Mononuclear cell (primary cell): ENCODE data around the gene SELENOV. TPM values are rescaled to one million over a fixed set of nuclear protein-coding genes. Genes with fewer than 3 reads are reported as not detected.

Experiments used
- H3K27me3 ChIP-seq: 2 replicates; pipeline ENCODE4 v1.6.0; 2011; ENCODE audit warnings: low read length, control low read depth; ENCODE audit not compliant: insufficient read depth
- H3K4me1 ChIP-seq: 2 replicates; pipeline ENCODE4 v1.5.1; 2011; ENCODE audit warnings: mild to moderate bottlenecking, low read length, control low read depth; ENCODE audit not compliant: insufficient read depth
- H3K4me3 ChIP-seq: 2 replicates; pipeline ENCODE4 v1.5.1; 2011; ENCODE audit warnings: mild to moderate bottlenecking, low read length, moderate library complexity
- H3K9me3 ChIP-seq: 2 replicates; pipeline ENCODE4 v1.5.1; 2011; ENCODE audit warnings: low read depth, mild to moderate bottlenecking, control low read depth, low read length
- total RNA-seq: library from RNA; depleted of rRNA; stranded (reverse); fragments of >200 nt; gene quantifications from one replicate; pipeline ENCODE4 v1.2.3, GENCODE V29; 2012

The SELENOV gene
- total RNA-seq, 1 donor, result not detected

DNA sequence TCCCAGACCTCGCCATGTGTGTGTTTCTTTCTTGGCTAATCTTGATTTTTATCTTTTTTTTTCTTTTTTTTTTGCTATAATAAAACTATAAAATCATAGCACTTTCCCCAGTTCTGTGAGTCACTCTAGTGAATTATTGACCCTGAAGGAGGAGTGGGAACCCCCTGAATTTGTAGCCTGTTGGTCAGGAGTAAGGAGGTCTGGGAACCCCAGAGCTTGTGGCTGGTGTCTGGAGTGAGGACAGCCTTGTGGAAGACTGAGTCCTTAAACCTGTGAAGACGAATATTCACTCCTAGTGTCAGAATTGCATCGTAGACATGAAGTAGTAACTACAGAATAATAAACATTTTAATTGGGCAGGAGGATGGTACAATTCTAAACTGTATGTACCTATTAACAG is 10.3 kb downstream of the SELENOV start:
- no peak overlapping the region for H3K4me3 ChIP-seq
- H3K4me1 ChIP-seq, result no peaks in the 10 kb centered on the region

DNA sequence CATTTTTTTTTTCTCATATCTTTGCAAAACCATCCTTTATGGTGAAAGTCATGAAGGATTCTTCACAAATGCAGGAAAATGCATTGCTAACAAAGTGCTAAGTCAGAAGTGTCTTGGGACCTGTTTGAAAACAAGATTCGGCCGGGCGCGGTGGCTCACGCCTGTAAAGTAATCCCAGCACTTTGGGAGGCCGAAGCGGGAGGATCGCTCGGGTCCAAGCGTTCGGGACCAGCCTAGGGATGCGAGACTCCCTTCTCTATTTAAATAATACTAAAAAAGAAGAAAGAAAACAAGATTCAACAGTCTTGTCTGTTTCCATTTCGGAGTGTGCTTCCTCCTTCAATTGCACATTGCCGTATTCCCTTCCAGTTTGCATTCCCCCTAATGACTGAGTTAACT is 16.9 kb downstream of the SELENOV start:
- Histone ChIP-seq H3K9me3 (no peaks in the 10 kb centered on the region), H3K27me3 (no peaks in the 10 kb centered on the region), H3K4me1 (peaks cover 19% of the 10 kb centered on the region), H3K4me3 (peak overlapping the region; percentile 78)

More for the DNA sequence above, 10.3 kb downstream of the SELENOV start:
- H3K9me3 ChIP-seq, result no peaks in the 10 kb centered on the region
- H3K27me3 ChIP-seq, result no peaks in the 10 kb centered on the region

DNA sequence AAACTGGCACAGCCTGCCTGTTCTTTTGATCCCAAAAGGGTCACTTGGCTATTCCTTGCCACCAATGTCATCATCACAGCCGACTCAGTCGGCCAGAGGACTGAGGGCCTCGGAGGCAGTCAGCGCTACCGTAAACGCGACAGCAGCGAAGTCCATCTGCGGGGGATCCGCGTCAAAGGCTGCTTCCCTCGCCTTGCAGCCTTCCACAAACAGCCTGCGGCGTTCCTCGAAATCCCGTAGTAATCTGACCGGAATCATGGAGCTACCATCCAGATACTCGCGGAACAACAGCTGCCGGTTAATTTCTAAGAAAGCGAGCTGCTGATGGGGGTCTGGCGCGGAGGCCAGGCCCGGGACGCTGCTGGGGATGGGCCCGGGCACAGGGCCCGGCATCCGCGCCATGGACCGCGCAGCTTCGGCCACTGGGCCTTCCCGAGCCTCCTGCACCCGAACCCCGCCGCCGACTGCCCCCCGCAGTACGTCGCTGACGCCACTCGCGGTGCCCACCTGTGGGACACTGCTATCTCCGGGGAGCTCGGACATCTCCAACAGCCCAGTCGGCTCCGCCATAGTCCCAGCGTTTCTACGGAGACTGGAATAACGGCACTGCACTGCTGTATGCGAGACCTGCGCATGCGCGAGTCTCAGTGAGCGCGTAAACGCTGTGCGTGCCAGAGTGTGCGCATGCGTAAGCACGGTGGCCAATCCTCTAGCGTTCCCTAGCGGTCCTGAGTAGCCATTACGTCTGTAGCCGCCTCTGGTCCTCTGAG is 17.5 kb downstream of the SELENOV start, which contains the start of gene EID2B:
EID2B (minus strand) TSS at position 620 of the 770 bp plus-strand sequence; CDS start at position 570, 50 bp downstream.
- peaks cover 19% of the 10 kb centered on the region for H3K4me1 ChIP-seq
- no peaks in the 10 kb centered on the region for H3K27me3 ChIP-seq
- H3K9me3 ChIP-seq, result no peaks in the 10 kb centered on the region
- peak within 1 kb of the TSS; percentile 78 for H3K4me3 ChIP-seq

DNA sequence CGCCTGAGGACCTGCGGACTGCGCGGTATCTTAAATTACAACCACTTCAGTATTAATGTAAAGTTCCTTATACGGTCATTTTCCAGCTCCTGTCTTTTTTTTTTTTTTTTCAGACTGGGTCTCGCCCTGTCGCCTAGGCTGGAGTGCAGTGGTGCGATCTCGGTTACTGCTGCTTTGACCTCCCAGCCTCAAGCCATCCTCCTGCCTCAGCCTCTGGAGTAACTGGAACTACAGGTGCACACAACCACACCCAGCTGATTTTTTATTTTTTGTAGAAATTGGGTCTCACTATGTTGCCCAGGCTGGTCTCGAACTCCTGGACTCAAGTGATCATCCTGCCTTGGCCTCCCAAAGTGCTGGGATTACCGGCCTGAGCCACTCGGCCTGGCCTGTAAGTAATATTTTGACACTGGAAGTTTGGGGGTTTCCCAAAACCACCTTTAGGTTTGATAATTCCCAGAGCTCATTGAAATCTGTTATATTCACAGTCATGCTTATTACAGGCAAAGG is 18.1 kb downstream of the SELENOV start:
- no peaks in the 10 kb centered on the region for H3K9me3 ChIP-seq
- H3K27me3 ChIP-seq, result no peaks in the 10 kb centered on the region
- H3K4me3 ChIP-seq, result peak overlapping the region; percentile 78
- H3K4me1 ChIP-seq, result peaks cover 19% of the 10 kb centered on the region

DNA sequence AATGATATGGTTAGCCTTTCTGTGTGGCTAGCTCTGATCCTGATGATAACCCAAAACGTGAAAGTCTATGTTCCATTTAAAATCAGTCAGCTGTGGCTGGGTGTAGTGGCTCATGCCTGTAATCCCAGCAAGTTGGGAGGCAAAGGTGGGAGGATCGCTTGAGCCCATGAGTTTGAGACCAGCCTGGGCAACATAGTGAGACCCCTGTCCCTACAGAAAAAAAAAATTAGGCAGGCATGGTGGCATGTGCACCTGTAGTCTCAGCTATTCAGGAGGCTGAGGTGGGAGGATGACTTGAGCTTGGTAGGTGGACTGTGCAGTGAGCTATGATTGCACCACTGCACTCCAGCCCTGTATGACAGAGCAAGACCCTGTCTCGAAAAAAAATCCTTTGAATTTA is 18.9 kb downstream of the SELENOV start:
- Histone ChIP-seq H3K27me3 (no peaks in the 10 kb centered on the region), H3K9me3 (no peaks in the 10 kb centered on the region), H3K4me1 (peaks cover 19% of the 10 kb centered on the region), H3K4me3 (no peak overlapping the region)

DNA sequence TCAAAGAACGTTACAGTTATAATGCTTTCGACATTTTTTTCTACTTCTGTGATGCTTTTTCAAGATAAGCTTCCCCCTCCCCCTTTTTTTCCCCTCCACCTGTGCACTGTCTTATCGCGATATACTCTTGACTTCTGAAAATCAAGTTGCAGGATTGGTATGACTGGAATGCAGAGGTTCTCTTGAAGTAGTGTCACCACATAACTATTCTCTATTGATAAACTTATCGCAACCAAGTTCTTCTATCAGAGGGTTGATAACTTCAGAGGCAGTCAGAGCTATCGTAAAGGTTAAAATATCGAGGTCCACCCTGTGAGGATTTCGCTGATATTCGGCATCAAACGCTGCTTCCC is 24.2 kb downstream of the SELENOV start:
- no peaks in the 10 kb centered on the region for H3K9me3 ChIP-seq
- no peaks in the 10 kb centered on the region for H3K27me3 ChIP-seq
- peak overlapping the region; percentile 87 for H3K4me3 ChIP-seq
- H3K4me1 ChIP-seq, result peaks cover 7% of the 10 kb centered on the region

DNA sequence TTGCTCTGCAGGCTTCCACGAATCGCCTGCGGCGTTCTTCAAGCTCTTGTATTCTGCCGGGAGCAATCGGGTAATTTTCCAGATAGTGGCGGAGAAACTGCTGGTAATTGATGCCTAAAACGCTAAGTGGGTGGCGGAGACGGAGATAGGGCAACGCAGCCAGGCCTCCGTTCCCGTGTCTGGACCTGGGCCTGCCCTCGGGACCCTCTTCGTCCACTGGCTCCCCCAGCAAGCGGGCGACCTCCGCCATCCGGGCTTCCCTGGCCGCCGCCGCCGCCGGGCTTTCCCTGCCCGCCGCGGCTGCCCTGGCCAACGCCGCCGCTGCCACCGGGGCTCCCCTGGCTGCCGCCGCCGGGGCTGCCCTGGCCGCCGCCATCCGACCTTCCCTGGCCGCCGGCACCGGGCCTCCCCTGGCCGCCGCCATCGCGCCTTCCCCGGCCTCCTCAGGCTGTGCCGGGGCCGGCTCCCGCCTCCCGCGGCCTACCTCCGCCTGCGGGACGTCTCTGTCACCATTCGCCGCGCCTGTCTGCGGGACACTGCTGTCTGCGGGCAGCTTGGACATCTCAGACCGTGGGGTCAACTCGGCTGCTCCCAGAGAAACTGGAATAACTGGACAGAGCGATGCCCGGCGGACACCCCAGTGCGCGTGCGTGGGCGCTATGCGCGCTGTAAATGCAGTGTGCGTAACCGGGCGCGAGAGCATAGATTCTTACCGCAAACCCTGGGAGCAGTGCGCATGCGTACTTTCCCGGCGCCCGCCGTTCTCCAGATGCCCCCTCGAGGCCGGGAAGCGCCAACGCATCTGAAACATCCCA is 24.8 kb downstream of the SELENOV start, which contains the start of gene EID2:
EID2 (minus strand) TSS at position 644 of the 815 bp plus-strand sequence; CDS start at position 562, 82 bp downstream.
- Histone ChIP-seq H3K9me3 (no peaks in the 10 kb centered on the region), H3K4me3 (peak within 1 kb of the TSS; percentile 87), H3K27me3 (no peaks in the 10 kb centered on the region), H3K4me1 (peaks cover 10% of the 10 kb centered on the region)

DNA sequence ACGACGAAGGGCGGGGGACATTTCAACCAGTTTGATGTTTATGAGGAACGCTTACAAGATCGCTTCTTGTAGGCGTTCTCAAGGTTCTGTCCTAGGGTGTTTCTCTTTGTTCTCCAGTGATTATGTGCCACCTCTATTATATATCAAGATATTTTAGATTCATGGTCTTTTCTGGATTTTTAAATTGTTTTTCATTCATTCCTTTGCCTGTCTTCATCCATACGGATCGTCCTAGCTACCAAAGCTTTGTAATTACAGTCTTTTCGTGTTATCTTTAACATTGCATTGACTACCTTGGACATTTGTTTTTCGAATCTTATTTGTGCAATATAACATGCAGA is 25.4 kb downstream of the SELENOV start:
- Histone ChIP-seq H3K4me3 (peak overlapping the region; percentile 87), H3K9me3 (no peaks in the 10 kb centered on the region), H3K4me1 (peaks cover 12% of the 10 kb centered on the region), H3K27me3 (no peaks in the 10 kb centered on the region)

DNA sequence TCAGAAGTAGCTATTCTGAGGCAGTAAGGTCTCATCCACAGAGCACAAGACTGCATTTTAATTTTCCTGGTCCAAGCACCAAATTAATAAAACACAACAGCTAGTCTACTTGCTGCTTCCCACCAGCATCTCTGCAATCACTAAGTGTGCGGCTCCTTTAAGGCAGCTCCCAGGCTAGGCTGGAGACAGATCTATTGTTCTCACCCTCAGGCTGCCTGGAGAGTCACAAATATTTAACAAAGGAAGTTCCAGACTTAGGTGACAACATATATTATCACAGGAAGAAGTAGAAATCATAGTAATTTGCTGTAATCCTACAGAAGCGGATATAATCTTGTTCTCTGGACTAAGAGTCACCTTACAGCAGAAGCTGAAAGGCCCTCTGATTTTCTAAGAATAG is 27.3 kb downstream of the SELENOV start:
- Histone ChIP-seq H3K9me3 (no peaks in the 10 kb centered on the region), H3K4me1 (peaks cover 12% of the 10 kb centered on the region)

DNA sequence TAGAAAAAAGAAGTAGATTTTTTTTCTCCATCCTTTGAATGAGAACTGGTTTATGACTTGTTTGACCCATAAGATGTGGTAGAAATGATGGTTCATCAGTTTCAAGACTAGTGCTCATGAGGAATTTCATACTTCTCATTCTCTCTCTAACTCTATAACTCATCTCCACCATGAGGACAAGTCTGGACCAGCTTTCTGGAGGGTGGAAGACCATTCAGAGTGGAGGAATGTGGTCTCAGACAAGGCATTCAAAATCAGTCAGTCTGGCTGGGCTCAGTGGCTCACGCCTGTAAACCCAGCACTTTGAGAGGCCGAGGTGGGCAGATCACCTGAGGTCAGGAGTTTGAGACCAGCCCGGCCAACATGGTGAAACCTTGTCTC is 28.5 kb downstream of the SELENOV start:
- H3K27me3 ChIP-seq, result no peaks in the 10 kb centered on the region
- H3K4me1 ChIP-seq, result peaks cover 12% of the 10 kb centered on the region
- no peak overlapping the region for H3K4me3 ChIP-seq
- no peaks in the 10 kb centered on the region for H3K9me3 ChIP-seq

More for the DNA sequence above, 27.3 kb downstream of the SELENOV start:
- Histone ChIP-seq H3K27me3 (no peaks in the 10 kb centered on the region), H3K4me3 (no peak overlapping the region)

DNA sequence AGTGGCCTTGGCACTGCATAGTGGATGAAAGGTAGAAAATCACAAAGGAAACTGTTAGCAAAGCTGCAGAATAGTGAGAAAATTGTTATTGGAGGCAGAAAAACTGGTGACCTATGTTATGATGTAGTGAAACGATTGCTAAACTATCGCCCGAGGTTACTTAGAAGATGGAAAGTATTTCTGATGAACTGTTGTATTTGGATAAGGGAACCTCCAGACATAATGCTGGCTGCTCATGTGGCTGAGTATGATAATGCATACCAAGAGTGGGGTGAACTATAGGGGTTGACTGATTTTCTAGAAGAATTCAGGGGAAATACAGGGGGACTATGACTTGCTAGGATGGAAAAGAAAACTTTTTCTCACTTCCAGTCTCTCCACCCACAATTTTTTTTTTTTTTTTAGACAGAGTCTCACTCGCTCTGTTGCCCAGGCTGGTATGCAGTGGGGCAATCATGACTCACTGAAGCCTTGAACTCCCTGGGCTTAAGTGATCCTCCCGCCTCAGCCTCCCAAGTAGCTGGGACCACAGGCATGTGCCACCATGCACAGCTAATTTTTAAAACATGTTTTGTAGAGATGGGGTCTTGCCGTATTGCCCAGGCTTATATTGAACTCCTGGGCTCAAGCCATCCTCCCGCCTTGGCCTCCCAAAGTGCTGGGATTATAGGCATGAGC is 29.4 kb downstream of the SELENOV start:
- Histone ChIP-seq H3K4me3 (no peak overlapping the region), H3K9me3 (no peaks in the 10 kb centered on the region), H3K4me1 (peaks cover 6% of the 10 kb centered on the region), H3K27me3 (no peaks in the 10 kb centered on the region)

DNA sequence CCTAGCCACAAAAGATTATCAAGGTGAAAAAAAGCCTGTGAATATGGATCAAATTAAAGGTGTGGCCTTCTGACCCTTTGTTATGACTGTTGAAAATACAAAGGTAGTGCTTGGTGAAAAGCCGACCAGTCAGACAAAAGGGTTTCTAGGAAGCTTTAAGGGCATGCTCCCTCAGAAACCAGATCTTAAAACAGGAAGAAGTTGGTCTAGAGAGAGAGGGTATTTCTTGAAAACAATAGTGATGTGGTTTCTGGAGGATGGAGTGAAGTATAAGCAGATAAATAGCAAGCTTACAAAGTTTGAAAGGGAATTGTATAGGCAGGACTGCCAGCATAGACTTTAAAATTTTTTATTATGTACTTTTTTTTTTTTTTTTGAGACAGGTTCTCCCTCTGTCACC is 30.0 kb downstream of the SELENOV start:
- Histone ChIP-seq H3K9me3 (no peaks in the 10 kb centered on the region), H3K4me3 (no peak overlapping the region), H3K4me1 (peaks cover 4% of the 10 kb centered on the region)

DNA sequence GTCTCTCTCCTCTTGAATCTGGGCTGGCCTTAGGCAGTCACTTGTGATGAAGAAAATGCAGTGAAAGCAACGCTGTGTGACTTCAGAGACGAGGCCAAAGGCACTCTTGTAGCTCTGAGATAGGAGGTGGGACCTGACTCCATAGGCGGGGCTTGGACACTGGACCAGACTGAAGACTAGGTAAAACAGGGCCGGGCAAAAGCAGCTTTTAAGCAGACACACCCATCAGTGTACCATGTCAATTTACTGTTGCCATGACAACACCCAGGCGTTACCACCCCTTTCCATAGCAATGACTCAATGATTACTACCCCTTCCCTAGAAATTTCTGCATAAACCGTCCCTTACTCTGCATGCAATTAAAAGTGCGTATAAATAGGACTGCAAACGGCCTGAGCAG is 31.7 kb downstream of the SELENOV start:
- no peaks in the 10 kb centered on the region for H3K9me3 ChIP-seq
- no peak overlapping the region for H3K4me3 ChIP-seq
- no peaks in the 10 kb centered on the region for H3K27me3 ChIP-seq
- peaks cover 6% of the 10 kb centered on the region for H3K4me1 ChIP-seq

More for the DNA sequence above, 30.0 kb downstream of the SELENOV start:
- H3K27me3 ChIP-seq, result no peaks in the 10 kb centered on the region

DNA sequence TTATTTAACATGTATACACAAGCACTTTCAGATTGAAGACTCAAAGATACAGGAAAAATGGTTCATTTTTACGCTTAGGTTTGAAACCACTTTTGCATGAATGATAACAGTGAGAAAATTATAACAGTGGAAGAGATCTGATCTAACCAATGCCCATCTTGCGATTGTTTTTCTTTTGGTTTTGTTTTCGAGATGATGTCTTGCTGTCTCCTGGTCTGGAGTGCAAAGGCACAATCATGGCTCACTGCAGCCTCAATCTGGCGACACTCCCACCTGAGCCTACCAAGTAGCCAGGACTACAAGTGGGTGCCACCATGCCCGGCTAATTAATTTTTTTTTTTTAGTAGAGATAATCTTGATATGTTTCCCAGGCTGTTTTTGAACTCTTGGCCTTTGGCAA is 35.3 kb downstream of the SELENOV start:
- Histone ChIP-seq H3K4me1 (peaks cover 22% of the 10 kb centered on the region), H3K9me3 (no peaks in the 10 kb centered on the region), H3K4me3 (no peak overlapping the region), H3K27me3 (no peaks in the 10 kb centered on the region)
